A673 (cell line): ENCODE results near the gene DMBT1. TPM values are rescaled to one million over a fixed set of nuclear protein-coding genes. Genes with fewer than 3 reads are reported as not detected.
"Not testable (repeated sequence)": the region's sequence is repeated elsewhere in the genome, so short reads cannot be mapped to it uniquely, and the experiment has no call there.

Source experiments
- BruUV-seq: library from RNA; stranded (reverse); fragments of 400-500 nt; replicated peaks from 2 replicates; lab custom pipeline; 2021; lab: Mats Ljungman, UMichigan
- CTCF ChIA-PET: fragments of 300-600 bp; sonication (Branson Sonifier 250); formaldehyde crosslinking; loops from one replicate; lab custom pipeline; 2022; ENCODE audit warnings: antibody characterized with exemption; lab: Charles Lee
- POLR2A ChIA-PET: fragments of 300-600 bp; sonication (Branson Sonifier 250); formaldehyde crosslinking; loops from one replicate; lab custom pipeline; 2022; ENCODE audit warnings: antibody characterized with exemption; ENCODE audit not compliant: low non-redundant PET; lab: Charles Lee
- DNase-seq: peaks from one replicate; pipeline ENCODE4 v3.0.0-alpha.2; 2015; ENCODE audit warnings: low spot score
- H3K27ac ChIP-seq: fragments of 200-600 bp; sonication (generic); 2 replicates; pipeline ENCODE4 v1.5.1; 2016; ENCODE audit warnings: mixed run types, low read depth, mild to moderate bottlenecking, mixed read lengths, antibody characterized with exemption, low read length; ENCODE audit not compliant: poor library complexity, severe bottlenecking
- H3K27me3 ChIP-seq: fragments of 200-600 bp; sonication (generic); replicated peaks from 2 replicates; pipeline ENCODE4 v1.6.1; 2017; ENCODE audit warnings: mixed run types, low read depth, mild to moderate bottlenecking, mixed read lengths, antibody characterized with exemption, low read length; ENCODE audit not compliant: insufficient read depth, poor library complexity
- H3K36me3 ChIP-seq: fragments of 200-600 bp; sonication (generic); 2 replicates; pipeline ENCODE4 v1.6.1; 2016; ENCODE audit warnings: mixed run types, mild to moderate bottlenecking, mixed read lengths, antibody characterized with exemption, low read length; ENCODE audit not compliant: insufficient read depth, poor library complexity, severe bottlenecking
- H3K4me1 ChIP-seq: fragments of 200-600 bp; sonication (generic); 2 replicates; pipeline ENCODE4 v1.6.1; 2017; ENCODE audit warnings: mixed run types, mild to moderate bottlenecking, mixed read lengths, antibody characterized with exemption, low read length; ENCODE audit not compliant: insufficient read depth, poor library complexity, severe bottlenecking
- H3K4me3 ChIP-seq: fragments of 200-600 bp; sonication (generic); 2 replicates; pipeline ENCODE4 v1.5.1; 2016; ENCODE audit warnings: low read depth, mixed run types, mild to moderate bottlenecking, mixed read lengths, low read length; ENCODE audit not compliant: poor library complexity, severe bottlenecking
- H3K9me3 ChIP-seq: fragments of 200-600 bp; sonication (generic); 2 replicates; pipeline ENCODE4 v1.6.1; 2016; ENCODE audit warnings: mixed run types, low read depth, mild to moderate bottlenecking, mixed read lengths, antibody characterized with exemption, low read length; ENCODE audit not compliant: poor library complexity, severe bottlenecking
- CTCF ChIP-seq: fragments of 300-800, 200-600 bp; sonication (generic); conservative IDR thresholded peaks from 2 replicates; pipeline ENCODE4 v1.5.1; 2017; ENCODE audit warnings: low read depth, mild to moderate bottlenecking, antibody characterized with exemption, low read length, moderate library complexity, mixed read lengths
- EZH2 ChIP-seq: fragments of 200-600 bp; sonication (generic); IDR thresholded peaks from 2 replicates; pipeline ENCODE4 v1.6.1; 2017; ENCODE audit warnings: borderline replicate concordance, low read depth, mild to moderate bottlenecking, mixed read lengths, antibody characterized with exemption, low read length; ENCODE audit not compliant: poor library complexity, severe bottlenecking
- intact Hi-C: fragments of 100-400 bp; cut with micrococcal nuclease; formaldehyde crosslinking; loops from one replicate; pipeline ENCODE4 v1.10.0; 2022; ENCODE audit not compliant: unreplicated experiment
- total RNA-seq: library from RNA; stranded (reverse); gene quantifications from 2 replicates; pipeline ENCODE4 v1.2.3, GENCODE V29; 2021

Gene DMBT1
- total RNA-seq, 1 experiment from 2014 or later: not detected

- CTCF ChIA-PET: no interaction called here
- Histone ChIP-seq H3K9me3 (no peaks in the 10 kb centered on the region), H3K4me3 (no peak overlapping the region), H3K4me1 (no peaks in the 10 kb centered on the region), H3K36me3 (no peaks in the 10 kb centered on the region), H3K27ac (no peak overlapping the region), H3K27me3 (peaks cover 6% of the 10 kb centered on the region)
- TF ChIP-seq CTCF (no peak), EZH2 (no peak)
- no peak for DNase-seq
- intact Hi-C loops: no loop called here
- no TSS peak for BruUV-seq
- POLR2A ChIA-PET: no interaction called here
These were observed 15.7 kb downstream of the DMBT1 start for GRCh38 chr10:122576291-122576690.

- intact Hi-C loops: no loop called here
These were observed 16.8 kb downstream of the DMBT1 start for GRCh38 chr10:122577311-122577885.

GRCh38 chr10:122586070-122586469 lies 25.5 kb downstream of the DMBT1 start:
- H3K9me3 ChIP-seq, DNase-seq, H3K4me3 ChIP-seq, POLR2A ChIA-PET, CTCF ChIA-PET, intact Hi-C loops, H3K27ac ChIP-seq, H3K27me3 ChIP-seq, H3K36me3 ChIP-seq, BruUV-seq, H3K4me1 ChIP-seq: not testable (repeated sequence)

More at GRCh38 chr10:122577311-122577885, 16.8 kb downstream of the DMBT1 start:
- Histone ChIP-seq H3K27ac (no peak overlapping the region), H3K4me1 (no peaks in the 10 kb centered on the region), H3K4me3 (no peak overlapping the region), H3K27me3 (peaks cover 6% of the 10 kb centered on the region), H3K9me3 (no peaks in the 10 kb centered on the region), H3K36me3 (no peaks in the 10 kb centered on the region)
- TF ChIP-seq EZH2 (no peak), CTCF (no peak)
- POLR2A ChIA-PET: no interaction called here
- BruUV-seq: no TSS peak
- no peak for DNase-seq
- CTCF ChIA-PET: no interaction called here

- intact Hi-C loops: no loop called here
- TF ChIP-seq EZH2: no peak
- no peak for TF ChIP-seq CTCF
- no peak overlapping the region for H3K4me3 ChIP-seq
- H3K27me3 ChIP-seq: no peaks in the 10 kb centered on the region
- no peaks in the 10 kb centered on the region for H3K9me3 ChIP-seq
- DNase-seq: no peak
- ChIA-PET CTCF (no interaction called here), POLR2A (no interaction called here)
- H3K4me1 ChIP-seq: no peaks in the 10 kb centered on the region
- BruUV-seq: no TSS peak
- no peaks in the 10 kb centered on the region for H3K36me3 ChIP-seq
- H3K27ac ChIP-seq: no peak overlapping the region
These were observed 26.7 kb downstream of the DMBT1 start for GRCh38 chr10:122587098-122587760.
